HG03354 (cell line): Measurements from ENCODE around the gene SPINDOC.

Source experiments
- ATAC-seq: cut with Tn5 transposase; IDR thresholded peaks from one replicate; pipeline ENCODE4 v1.9.1; 2021; ENCODE audit warnings: mild to moderate bottlenecking; ENCODE audit not compliant: unreplicated experiment, poor library complexity, severe bottlenecking

Gene SPINDOC

DNA sequence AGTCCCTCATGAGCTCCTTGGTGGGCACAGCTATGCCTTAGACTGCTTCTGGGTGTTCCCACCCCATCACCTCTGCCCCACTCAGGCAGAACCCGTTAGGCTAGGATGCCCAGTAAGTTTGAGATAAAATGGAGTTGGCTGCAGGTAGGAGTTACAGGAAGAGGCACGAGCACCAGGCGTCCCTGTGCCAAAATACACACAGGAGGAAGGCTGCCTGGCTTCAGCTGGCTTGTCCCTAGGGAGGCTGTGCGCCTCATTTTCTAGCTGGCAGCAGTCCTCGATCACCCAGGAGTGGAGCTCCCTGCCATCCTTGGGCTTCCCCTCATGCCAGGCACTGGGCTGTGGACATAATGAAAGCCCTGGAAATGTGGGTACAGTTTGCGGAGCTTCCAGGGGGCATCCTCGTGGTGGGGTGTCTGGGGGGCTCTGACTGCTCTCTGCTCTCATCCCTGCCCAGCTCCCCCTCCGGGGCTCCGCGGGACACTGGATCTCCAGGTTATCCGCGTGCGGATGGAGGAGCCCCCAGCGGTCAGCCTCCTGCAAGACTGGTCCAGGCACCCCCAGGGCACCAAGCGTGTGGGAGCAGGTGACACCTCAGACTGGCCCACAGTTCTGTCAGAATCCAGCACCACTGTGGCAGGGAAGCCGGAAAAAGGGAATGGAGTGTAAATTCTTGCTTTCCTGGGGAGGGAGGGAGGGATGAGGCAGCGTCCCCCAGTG is 13.4 kb downstream of the SPINDOC start:
- ATAC-seq: no peak

DNA sequence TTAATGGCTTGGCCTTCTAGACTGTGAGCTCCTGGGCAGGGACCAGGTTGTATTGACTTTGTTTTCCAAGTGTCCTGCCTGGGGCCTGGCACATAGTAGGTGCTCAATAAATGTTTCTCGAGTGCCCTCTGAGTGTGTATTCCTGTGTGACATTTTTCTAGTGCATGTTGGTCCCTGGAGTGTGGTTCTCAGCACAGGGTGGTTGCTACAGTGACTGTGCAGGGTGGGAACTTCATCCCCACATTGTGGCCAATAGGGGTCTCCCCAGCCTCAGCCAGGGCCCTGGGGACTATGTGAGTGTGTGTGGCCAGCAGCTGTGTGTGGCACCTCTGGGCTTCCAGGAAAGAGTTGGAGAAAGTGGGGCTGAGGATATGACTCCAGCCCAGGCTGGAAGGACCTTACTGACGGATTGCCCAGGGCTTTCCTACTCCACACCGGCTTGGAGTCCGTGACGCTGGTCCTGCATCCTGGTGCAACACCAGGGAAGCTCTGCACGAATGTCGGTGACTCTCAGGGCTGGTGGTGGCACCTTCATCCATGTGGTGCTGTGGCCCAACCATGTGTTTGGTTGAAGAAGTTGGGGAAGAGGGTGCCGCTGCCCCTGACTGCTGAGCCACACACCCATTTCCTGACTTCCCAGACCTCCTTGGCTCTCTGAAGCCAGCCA is 16.7 kb downstream of the SPINDOC start:
- ATAC-seq: no peak

DNA sequence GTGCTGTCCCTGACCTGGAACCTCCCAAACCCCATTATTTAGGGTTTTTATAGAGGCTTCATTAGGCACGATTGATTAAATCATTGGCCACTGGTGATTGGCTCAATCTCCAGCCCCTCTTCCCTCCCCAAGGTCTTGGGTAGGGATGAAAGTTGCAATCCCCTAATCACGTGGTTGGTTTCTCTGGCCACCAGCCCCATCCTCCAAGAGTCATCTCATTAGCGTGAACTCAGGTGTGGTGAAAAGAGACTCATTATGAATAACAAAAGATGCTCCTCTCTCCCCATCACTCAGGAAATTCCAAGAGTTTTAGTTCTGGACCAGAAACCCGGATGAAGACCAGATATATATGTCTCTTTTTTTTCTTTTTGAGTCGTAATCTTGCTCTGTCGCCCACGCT is 18.1 kb downstream of the SPINDOC start:
- ATAC-seq: no peak

DNA sequence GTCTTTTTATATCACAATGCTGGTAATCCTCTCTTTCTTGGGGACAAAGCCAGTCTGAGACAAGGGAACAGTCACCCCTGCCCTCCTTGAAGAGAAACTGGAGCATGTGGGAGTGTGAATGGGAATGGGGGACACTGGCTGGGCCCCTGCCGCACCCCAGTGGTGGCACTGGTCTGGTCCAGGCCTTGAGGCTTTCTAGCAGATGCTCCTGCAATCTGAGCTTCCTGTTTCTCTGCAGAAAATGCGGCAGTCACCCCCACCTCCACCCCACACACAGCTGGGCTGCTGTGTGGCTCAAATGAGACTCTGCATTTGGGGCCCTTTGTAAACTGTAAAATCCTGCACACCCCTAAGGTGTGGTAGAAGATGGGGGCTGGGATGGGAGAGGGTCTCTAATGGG is 19.1 kb downstream of the SPINDOC start:
- ATAC-seq: no peak

DNA sequence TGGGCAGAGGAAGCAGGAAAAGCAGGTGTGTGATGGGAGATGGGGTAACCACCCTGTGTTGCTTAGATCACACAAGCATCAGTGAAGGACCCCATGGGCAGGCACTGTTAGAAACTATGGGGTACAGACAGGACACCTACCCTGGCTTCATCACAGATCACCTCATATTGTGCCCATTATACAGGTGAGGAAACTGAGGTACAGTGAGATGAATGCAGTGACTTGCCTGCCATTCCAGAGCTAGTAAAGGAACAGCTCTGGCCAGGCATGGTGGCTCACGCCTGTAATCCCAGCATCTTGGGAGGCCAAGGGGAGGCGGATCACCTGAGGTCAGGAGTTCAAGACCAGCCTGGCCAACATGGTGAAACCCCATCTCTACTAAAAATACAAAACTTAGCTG is 19.8 kb downstream of the SPINDOC start:
- ATAC-seq: no peak

DNA sequence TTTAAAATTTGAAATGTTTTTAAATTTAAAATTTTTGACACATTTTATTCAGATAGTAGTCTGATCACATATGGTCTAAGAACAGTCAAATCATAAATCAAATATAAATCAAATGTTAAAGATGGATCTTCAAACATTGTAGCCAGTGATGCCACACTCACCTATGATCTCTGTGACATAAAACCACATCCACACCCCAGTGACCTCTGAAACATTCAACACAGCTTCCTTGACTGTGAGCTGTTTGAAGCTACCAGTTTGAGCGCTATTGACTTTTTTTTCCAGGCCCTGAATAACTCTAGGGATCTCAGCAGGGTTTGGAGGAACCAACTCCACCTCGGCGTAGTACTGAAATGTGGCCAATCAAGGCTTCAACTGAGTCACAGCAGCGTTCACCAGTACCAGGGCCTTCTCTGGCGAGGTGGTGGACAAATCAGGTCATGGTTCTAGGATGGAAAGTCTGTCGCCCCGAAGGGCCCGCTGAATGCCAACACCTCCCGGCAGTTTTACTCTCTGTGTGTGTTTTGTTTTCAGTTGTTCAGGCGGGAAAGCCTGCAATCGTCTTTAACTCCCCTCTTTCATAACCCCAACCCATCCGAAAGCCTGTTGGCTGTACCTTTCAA is 21.4 kb downstream of the SPINDOC start:
- no peak for ATAC-seq

DNA sequence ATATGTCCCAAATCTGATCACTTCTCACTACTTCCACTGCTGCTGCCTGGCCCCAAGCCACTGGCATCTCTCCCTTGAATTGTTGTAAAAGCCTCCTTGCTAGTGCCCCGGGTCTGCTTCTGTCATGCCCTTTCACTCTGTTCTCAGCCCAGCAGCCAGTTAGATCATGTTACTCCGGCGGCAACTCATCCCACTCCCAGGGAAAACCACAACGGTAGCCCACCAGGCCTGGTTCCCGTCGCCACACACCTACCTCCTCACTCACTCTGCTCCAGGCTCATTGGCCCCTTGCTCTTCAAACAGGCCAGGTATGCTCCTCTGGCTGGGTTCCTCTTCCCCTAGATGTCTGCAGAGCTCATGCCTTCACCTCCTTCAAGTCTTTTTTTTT is 21.9 kb downstream of the SPINDOC start:
- ATAC-seq: no peak

DNA sequence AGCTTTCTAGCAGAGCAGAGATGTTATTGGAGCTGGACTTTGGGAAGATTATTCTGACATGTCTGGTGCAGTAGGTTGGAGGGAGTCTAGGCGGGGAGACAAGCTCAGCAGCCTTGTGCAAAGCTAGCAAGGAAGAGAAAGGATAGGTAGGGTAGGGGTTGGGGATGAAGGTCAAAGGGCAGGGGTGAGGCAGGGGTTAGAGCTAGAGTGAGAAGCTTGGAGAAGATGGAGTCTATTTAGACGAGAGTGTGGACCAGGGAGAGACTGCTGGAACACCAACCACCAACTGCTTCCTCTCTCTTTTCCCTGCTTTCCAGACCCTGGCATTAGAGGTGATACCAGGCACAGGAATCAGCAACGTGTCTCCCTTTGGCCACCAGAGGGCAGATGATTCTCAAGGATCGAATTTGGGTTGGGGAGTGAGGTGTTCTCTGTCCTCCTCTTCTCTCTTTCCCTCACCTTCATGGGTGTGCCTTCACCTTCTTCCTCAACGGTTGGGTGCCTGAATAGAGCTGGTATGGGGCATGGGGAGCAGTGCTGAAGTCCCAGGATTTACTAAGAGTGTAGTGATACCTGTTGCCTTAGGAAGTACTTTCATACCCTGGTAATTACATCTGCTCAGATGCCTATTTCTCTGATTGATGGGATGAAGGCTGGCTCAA is 23.9 kb downstream of the SPINDOC start:
- ATAC-seq: no peak

DNA sequence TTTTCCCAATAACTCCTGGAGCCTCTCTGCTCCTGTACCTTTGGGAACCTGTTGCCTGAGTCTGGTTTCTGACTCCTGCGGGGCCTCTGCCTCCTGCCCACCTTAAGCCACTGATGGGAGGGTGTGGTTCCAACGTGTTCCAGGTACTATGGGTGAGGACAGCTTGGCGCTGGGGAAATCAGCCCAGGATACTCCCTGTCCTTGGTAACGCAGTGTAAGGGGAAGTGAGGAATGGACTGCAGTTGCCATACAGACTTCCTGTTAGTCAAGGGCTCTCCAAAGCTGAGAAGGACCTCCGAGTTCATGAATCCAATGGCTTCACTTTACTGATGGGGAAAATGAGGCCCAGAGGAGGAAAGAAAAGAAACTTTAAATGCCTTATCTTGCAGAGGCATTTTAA is 24.5 kb downstream of the SPINDOC start:
- no peak for ATAC-seq

DNA sequence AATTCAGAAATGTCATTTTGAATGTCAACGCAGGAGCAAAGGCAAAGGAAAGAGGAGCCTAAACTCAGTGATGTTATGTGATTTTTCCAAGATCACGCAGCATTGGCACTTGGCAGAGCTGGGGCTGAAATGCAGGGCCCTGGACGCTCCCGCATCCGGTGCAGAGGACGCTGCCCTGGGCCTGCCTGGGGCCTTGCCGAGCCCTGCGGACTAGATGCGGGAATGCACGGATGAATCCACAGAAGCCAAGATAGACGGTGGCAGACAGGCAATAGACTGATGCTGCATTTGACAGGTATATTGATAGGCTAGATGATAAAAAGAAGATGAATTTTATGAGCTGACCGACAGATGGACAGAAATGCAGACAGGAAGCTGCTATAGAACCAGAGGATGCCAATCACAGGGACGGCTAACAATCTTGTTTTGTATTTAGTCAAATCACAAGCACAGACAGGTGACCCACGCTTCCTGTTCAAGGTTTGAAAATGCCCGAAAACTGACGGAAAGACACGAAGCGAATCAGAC is 25.0 kb downstream of the SPINDOC start:
- no peak for ATAC-seq

DNA sequence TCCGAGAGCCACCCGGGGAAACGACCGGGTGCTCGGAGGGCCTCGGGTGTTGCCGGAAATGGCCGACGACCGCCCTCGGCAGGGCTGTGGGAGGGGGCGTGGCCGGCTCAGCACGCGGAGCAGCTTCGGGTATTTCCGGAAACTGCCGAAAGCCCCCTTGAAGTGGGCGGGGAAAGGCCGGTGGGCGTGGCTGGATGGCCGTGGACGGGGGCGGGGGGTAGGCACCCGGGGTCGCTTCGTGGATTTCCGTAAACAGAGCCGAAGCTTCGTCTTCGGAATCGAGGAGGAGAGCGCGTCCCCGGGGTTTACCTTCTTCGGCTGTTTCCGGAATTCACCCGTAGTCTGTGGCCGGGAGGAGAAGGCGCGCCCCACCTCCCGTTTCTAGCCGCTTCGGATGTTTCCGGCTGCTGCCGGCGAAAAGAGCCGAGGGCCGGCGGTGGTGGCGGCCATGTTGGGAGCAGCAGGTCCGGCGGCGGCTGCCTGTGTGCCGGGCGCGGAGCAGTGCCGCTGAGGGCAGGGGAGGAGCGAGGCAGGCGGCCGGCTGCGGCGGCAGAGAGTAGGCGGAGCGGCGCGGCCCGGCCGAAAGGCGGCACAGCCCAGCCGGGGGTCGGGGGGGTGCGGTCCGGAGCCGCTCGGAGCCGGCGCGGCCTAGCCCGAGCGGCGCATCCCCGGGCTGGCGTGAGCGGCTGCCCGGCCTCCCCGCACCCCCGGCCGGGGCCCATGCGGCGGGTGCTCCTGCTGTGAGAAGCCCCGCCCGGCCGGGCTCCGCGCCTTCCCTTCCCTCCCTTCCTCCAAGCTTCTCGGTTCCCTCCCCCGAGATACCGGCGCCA is 25.6 kb downstream of the SPINDOC start, which contains the start of gene MARK2:
MARK2 (plus strand) TSS at position 433 of the 830 bp plus-strand sequence; CDS start at position 830, 397 bp downstream.
- ATAC-seq: peak; percentile 78

DNA sequence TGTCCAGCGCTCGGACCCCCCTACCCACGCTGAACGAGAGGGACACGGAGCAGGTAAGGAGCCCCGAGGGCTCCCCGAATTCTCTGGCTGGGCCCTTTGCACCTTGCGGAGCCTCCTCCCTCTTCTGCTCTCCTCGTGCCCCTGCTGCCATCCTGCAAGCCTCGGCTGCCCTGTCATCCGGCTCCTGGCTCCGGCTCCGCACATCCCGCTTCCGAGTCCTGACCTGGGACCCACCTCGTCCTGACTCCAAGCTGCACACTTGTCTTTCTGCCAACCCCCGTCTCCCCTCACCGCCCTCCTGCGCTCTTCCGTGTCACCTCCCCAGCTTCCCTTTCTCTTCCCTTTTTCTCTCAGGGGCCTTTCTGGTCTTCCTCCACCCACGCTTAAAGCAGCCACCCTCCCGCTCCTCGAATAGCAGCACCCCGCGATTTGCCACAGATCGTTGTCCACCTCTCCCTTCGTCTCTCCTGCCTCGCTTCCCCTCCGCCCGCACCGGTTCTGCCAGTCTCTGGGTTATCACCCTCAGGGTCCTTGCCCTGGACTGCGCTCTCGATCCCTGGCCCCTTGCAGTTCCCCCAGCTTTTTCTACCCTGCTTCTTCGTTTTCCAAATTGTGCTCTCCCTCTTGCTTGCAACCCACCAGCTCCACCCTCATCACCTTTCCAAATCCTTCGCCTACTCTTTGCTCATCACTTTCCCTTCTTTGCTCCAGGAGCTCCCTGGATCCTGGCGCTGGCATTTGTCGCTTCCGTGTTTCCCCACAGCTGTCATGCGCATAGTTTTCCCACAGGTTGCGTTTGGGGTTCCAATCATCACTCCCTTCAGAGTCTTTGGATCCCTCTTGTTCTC is 26.5 kb downstream of the SPINDOC start:
- ATAC-seq: no peak

DNA sequence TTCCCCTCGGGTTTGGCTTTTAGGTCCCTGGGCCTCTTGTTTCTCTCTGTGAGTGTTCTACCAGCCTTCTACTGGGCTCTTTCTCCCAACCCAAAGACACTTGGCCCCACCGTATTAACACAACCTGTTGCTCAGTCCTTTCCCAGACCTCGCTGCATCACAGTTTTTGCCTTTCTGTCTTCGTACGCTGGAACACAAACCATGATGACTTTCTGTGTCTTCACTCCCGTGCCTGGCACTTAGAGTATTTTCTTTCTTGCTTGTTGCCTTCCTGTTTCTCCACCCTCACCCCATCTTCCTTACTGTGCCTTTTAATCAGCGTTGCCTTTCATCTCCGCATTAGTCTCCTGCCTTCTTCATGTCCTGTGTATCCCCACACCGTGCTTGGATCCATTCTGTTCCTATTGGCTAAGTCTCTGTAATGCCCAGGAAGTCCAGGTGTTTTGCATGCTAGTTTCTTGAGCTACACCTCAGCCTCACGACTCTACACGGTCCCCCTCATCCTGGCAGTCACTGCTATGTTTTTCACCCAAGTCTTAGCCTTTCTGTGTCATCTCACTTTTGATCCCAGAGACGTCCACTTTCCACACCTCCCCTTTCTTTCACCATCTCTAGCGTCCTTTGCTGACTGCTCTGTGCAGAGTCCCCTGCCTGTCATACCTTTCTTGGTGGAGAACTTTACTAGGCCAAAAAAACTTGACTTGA is 27.3 kb downstream of the SPINDOC start:
- no peak for ATAC-seq

DNA sequence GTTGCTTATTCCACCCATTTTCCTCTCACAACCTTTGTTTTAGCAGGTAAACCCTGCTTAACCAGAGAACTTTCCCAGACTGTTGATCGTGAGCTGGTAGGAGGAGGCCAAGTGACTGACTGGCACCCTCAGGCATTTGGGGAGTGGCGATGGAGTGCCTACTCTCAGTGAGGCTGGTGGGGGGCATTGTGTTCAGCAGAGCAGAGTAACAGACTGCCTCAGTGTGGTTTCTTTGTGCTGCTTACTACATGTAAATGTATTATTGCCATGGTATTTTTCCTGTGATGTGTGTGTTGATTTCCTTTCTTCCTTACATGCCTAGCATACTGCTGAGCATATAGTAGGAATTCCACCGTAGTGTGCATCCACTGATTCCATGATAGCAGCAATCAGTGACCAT is 28.3 kb downstream of the SPINDOC start:
- ATAC-seq: no peak

DNA sequence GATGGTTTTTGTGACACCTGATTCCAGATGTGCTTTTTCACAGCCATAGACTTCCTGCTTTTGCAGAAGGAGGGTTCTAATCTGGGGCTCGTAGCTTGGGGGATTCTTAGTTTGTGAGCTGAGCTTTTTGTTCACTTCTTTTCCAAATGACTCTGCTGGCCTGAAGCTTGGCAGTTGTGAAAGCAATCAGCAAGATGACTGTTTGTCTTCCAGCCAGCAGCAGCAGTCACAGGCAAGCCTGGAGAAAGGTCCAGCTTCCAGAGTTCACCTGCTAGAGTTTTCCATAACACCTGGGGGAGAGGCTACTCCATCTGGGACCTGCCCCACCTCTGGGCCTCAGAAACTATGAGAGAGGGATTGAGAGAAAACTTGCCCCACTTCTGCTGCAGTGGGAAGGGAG is 29.8 kb downstream of the SPINDOC start:
- no peak for ATAC-seq

DNA sequence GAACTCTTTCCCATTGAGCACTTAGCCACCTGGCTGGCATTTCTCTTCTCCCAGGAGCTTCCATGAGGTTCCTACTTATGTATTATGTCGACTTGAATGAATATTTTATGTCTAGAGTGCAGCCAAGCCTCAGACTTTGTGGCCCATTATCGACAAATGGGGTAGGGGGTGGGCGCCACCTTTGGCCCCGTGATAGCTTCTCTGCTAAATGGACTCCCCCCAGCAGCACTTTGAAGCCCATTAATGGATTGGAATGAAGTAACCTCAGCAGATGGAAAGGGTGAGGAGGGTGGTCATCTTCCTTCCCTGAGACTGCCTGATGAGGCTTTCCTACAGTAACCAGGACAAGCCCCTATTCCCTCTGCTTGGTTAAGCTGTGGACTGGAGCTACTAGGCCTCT is 31.6 kb downstream of the SPINDOC start:
- ATAC-seq: no peak

DNA sequence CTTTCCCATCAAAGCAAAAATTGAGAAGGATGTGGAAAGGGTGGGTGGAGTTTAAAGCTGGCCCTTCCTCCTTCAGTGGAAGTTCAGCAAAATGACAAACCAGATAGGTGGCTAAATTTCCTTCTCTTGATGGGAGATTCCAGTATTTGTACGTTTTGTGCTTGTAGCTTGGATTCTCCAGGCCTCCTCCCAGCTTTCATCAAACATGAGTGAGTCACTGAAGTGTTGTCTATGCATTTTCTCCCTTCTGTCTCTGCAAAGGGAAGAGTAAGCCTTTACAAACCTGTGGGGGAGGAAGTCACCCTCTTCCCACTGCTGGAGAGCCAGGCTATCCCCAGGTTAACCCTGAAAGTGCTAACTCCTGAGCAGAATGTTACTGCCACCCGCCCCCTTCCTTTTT is 32.0 kb downstream of the SPINDOC start:
- ATAC-seq: no peak

DNA sequence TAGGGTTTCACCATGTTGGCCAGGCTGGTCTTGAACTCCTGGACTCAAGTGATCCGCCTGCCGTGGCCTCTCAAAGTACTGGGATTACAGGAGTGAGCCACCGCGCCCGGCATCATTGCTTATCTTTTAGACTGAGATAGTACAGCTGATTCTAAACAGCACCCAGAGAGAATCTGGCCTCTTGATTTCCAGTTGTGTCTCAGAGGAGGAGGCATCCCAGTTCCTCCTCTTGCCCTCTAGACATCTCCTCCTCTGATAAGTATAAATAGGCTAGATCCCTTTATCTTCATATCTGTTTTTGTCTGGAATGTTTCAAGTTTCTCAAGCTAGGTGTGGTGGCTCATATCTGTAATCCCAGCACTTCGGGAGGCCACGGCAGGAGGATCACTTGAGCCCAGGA is 32.7 kb downstream of the SPINDOC start:
- ATAC-seq: no peak
